Immature natural killer cell (primary cell): ENCODE data around the gene ASPM. TPM values are rescaled to one million over a fixed set of nuclear protein-coding genes. Genes with fewer than 3 reads are reported as not detected.
A peak's percentile ranks its signal among the peaks of the same experiment; 100 is the strongest.

Source experiments
- DNase-seq, 3 donors: peaks; one replicate each; pipeline ENCODE4 v3.0.0; 2022; ENCODE audit warnings: mixed read lengths in 1 of 3
- H3K27ac Mint-ChIP-seq, 6 donors: one replicate each; pipeline ENCODE4 v1.8.0; 2020; ENCODE audit warnings: mixed read lengths in 6 of 6, mild to moderate bottlenecking in 5 of 6, inconsistent platforms in 4 of 6, moderate library complexity in 3 of 6
- H3K27me3 Mint-ChIP-seq, 3 donors: one replicate each; pipeline ENCODE4 v1.8.0; 2020 to 2021; ENCODE audit warnings: low read depth in 3 of 3, mild to moderate bottlenecking in 3 of 3, mixed read lengths in 3 of 3, moderate library complexity in 3 of 3, inconsistent platforms in 1 of 3
- H3K36me3 Mint-ChIP-seq, 3 donors: one replicate each; pipeline ENCODE4 v1.8.0; 2020; ENCODE audit warnings: mixed read lengths in 3 of 3, inconsistent platforms in 2 of 3, mild to moderate bottlenecking in 2 of 3
- H3K4me1 Mint-ChIP-seq, 2 donors: one replicate each; pipeline ENCODE4 v1.8.0; 2020; ENCODE audit warnings: inconsistent platforms in 2 of 2, mild to moderate bottlenecking in 2 of 2, mixed read lengths in 2 of 2, moderate library complexity in 1 of 2
- H3K4me3 Mint-ChIP-seq, 5 donors: one replicate each; pipeline ENCODE4 v1.8.0; 2020; ENCODE audit warnings: mild to moderate bottlenecking in 5 of 5, mixed read lengths in 5 of 5, inconsistent platforms in 3 of 5, moderate library complexity in 3 of 5
- H3K9me3 Mint-ChIP-seq, 6 donors: one replicate each; pipeline ENCODE4 v1.8.0; 2020; ENCODE audit warnings: mild to moderate bottlenecking in 6 of 6, mixed read lengths in 6 of 6, inconsistent platforms in 4 of 6, moderate library complexity in 3 of 6
- polyA plus RNA-seq, 3 donors: library from polyadenylated mRNA; unstranded; fragments of 300-500 nt; fragmentation: Illumina TruSeq; gene quantifications; one replicate each; pipeline ENCODE4 v1.2.3, GENCODE V29; 2021

ASPM gene
- under 1 TPM in 1 of 3 donors, not detected in 2; 0.30 TPM for polyA plus RNA-seq

- H3K27ac Mint-ChIP-seq = peak within 1 kb of the TSS; percentile 80 to 94 (median 93)
Observed at GRCh38 chr1:197146101-197147095, at the start of gene ASPM. Gene ASPM, minus strand, starts transcription at chr1:197146669. Its CDS starts 232 bp downstream, at chr1:197146437.

GRCh38 chr1:197195100-197195499 lies 48.6 kb upstream of the ASPM start:
- no peak for DNase-seq
- Mint-ChIP-seq H3K9me3 (no peaks in the 10 kb centered on the region), H3K27me3 (no peaks in the 10 kb centered on the region), H3K4me1 (peaks cover 52 to 64% of the 10 kb centered on the region in 2 donors), H3K36me3 (peaks cover 0 to 3% (median under 1%) of the 10 kb centered on the region in 3 donors), H3K4me3 (no peak overlapping the region), H3K27ac (peak overlapping the region in 1 of 6 donors; percentile 12)

More at GRCh38 chr1:197146101-197147095, at the start of gene ASPM:
- peaks cover 5 to 6% (median 6%) of the 10 kb centered on the region in 3 donors for H3K27me3 Mint-ChIP-seq
- H3K36me3 Mint-ChIP-seq = no peaks in the 10 kb centered on the region
- peak within 1 kb of the TSS; percentile 92 to 99 (median 96) for H3K4me3 Mint-ChIP-seq
- H3K4me1 Mint-ChIP-seq = peaks cover 14 to 35% of the 10 kb centered on the region in 2 donors
- DNase-seq = peak; percentile 92 to 94 (median 92)
- no peaks in the 10 kb centered on the region for H3K9me3 Mint-ChIP-seq

- DNase-seq = no peak
- Mint-ChIP-seq H3K4me3 (no peak overlapping the region), H3K9me3 (no peaks in the 10 kb centered on the region), H3K27me3 (no peaks in the 10 kb centered on the region), H3K4me1 (peaks cover 7 to 20% of the 10 kb centered on the region in 2 donors), H3K36me3 (peaks cover 27 to 56% (median 31%) of the 10 kb centered on the region in 3 donors), H3K27ac (no peak overlapping the region)
Observed at GRCh38 chr1:197184190-197184589, 37.7 kb upstream of the ASPM start.

- Mint-ChIP-seq H3K36me3 (peaks cover 25 to 56% (median 27%) of the 10 kb centered on the region in 3 donors), H3K27me3 (no peaks in the 10 kb centered on the region), H3K4me3 (no peak overlapping the region), H3K4me1 (peaks cover 7 to 20% of the 10 kb centered on the region in 2 donors), H3K9me3 (no peaks in the 10 kb centered on the region), H3K27ac (no peak overlapping the region)
- no peak for DNase-seq
Observed at GRCh38 chr1:197183195-197183748, 36.8 kb upstream of the ASPM start.

GRCh38 chr1:197182716-197183115 lies 36.2 kb upstream of the ASPM start:
- no peak overlapping the region for H3K27ac Mint-ChIP-seq
- DNase-seq = no peak
- no peaks in the 10 kb centered on the region for H3K27me3 Mint-ChIP-seq
- no peak overlapping the region for H3K4me3 Mint-ChIP-seq
- peaks cover 21 to 50% (median 26%) of the 10 kb centered on the region in 3 donors for H3K36me3 Mint-ChIP-seq
- no peaks in the 10 kb centered on the region for H3K9me3 Mint-ChIP-seq
- peaks cover 7 to 20% of the 10 kb centered on the region in 2 donors for H3K4me1 Mint-ChIP-seq

- peaks cover 7 to 20% of the 10 kb centered on the region in 2 donors for H3K4me1 Mint-ChIP-seq
- no peaks in the 10 kb centered on the region for H3K9me3 Mint-ChIP-seq
- peaks cover 22 to 43% (median 26%) of the 10 kb centered on the region in 3 donors for H3K36me3 Mint-ChIP-seq
- no peaks in the 10 kb centered on the region for H3K27me3 Mint-ChIP-seq
- H3K4me3 Mint-ChIP-seq = no peak overlapping the region
- DNase-seq = no peak
- no peak overlapping the region for H3K27ac Mint-ChIP-seq
Observed at GRCh38 chr1:197181982-197182381, 35.5 kb upstream of the ASPM start.

- Mint-ChIP-seq H3K27me3 (peaks cover 0 to 2% (median 0%) of the 10 kb centered on the region in 3 donors), H3K9me3 (no peaks in the 10 kb centered on the region), H3K4me1 (peaks cover 4 to 11% of the 10 kb centered on the region in 2 donors), H3K4me3 (no peak overlapping the region), H3K27ac (peak overlapping the region in 1 of 6 donors; percentile 34), H3K36me3 (peaks cover 12 to 32% (median 17%) of the 10 kb centered on the region in 3 donors)
- DNase-seq = peak; percentile 9 to 37 (median 22)
Observed at GRCh38 chr1:197180252-197180878, 33.9 kb upstream of the ASPM start.

GRCh38 chr1:197178998-197179397 lies 32.5 kb upstream of the ASPM start:
- no peak for DNase-seq
- H3K27me3 Mint-ChIP-seq = peaks cover 0 to 2% (median 0%) of the 10 kb centered on the region in 3 donors
- H3K36me3 Mint-ChIP-seq = peaks cover 16 to 30% (median 16%) of the 10 kb centered on the region in 3 donors
- H3K9me3 Mint-ChIP-seq = no peaks in the 10 kb centered on the region
- H3K4me1 Mint-ChIP-seq = peaks cover 4 to 8% of the 10 kb centered on the region in 2 donors
- H3K4me3 Mint-ChIP-seq = no peak overlapping the region
- H3K27ac Mint-ChIP-seq = no peak overlapping the region

GRCh38 chr1:197174818-197175217 lies 28.3 kb upstream of the ASPM start:
- DNase-seq = no peak
- Mint-ChIP-seq H3K4me1 (no peaks in the 10 kb centered on the region), H3K4me3 (no peak overlapping the region), H3K27ac (no peak overlapping the region), H3K27me3 (peaks cover 0 to 2% (median 0%) of the 10 kb centered on the region in 3 donors), H3K36me3 (peaks cover 20 to 32% (median 25%) of the 10 kb centered on the region in 3 donors), H3K9me3 (no peaks in the 10 kb centered on the region)

- H3K36me3 Mint-ChIP-seq = peaks cover 20 to 32% (median 23%) of the 10 kb centered on the region in 3 donors
- H3K27ac Mint-ChIP-seq = peak overlapping the region in 1 of 6 donors; percentile 13
- H3K27me3 Mint-ChIP-seq = peaks cover 0 to 2% (median 0%) of the 10 kb centered on the region in 3 donors
- H3K4me1 Mint-ChIP-seq = no peaks in the 10 kb centered on the region
- no peak for DNase-seq
- H3K4me3 Mint-ChIP-seq = no peak overlapping the region
- no peaks in the 10 kb centered on the region for H3K9me3 Mint-ChIP-seq
Observed at GRCh38 chr1:197173571-197174507, 27.4 kb upstream of the ASPM start.

- H3K27ac Mint-ChIP-seq = no peak overlapping the region
- DNase-seq = no peak
Observed at GRCh38 chr1:197171531-197171930, 25.1 kb upstream of the ASPM start.

GRCh38 chr1:197170538-197170937 lies 24.1 kb upstream of the ASPM start:
- Mint-ChIP-seq H3K27ac (no peak overlapping the region), H3K4me3 (no peak overlapping the region), H3K9me3 (no peaks in the 10 kb centered on the region), H3K36me3 (peaks cover 19 to 23% (median 19%) of the 10 kb centered on the region in 3 donors), H3K4me1 (no peaks in the 10 kb centered on the region), H3K27me3 (no peaks in the 10 kb centered on the region)
- DNase-seq = no peak

More at GRCh38 chr1:197171531-197171930, 25.1 kb upstream of the ASPM start:
- Mint-ChIP-seq H3K27me3 (no peaks in the 10 kb centered on the region), H3K9me3 (no peaks in the 10 kb centered on the region), H3K4me1 (no peaks in the 10 kb centered on the region), H3K36me3 (peaks cover 19 to 25% (median 19%) of the 10 kb centered on the region in 3 donors), H3K4me3 (no peak overlapping the region)
